Liver (tissue), 9 donors: Measurements from ENCODE around the gene FKBP1C. TPM values are rescaled to one million over a fixed set of nuclear protein-coding genes. Genes with fewer than 3 reads are reported as not detected.
"Not testable (repeated sequence)": the region's sequence is repeated elsewhere in the genome, so short reads cannot be mapped to it uniquely, and the experiment has no call there.

Experiments used
- DNase-seq: peaks from one replicate; pipeline ENCODE4 v3.0.0-alpha.2; 2017; ENCODE audit warnings: low spot score
- H3K27ac ChIP-seq, 2 donors: one replicate each; pipeline ENCODE4 v1.7.0; 2013; ENCODE audit warnings: inconsistent platforms in 2 of 2, low read length in 2 of 2, control low read depth in 1 of 2, low read depth in 1 of 2, mild to moderate bottlenecking in 1 of 2
- H3K27me3 ChIP-seq, 4 donors: one replicate each; pipeline versions ENCODE4 v1.6.1 to v1.7.0; 2013; ENCODE audit warnings: low read length in 3 of 4, inconsistent platforms in 1 of 4, mild to moderate bottlenecking in 1 of 4, moderate library complexity in 1 of 4; ENCODE audit not compliant: control insufficient read depth in 4 of 4, insufficient read depth in 4 of 4
- H3K36me3 ChIP-seq, 4 donors: one replicate each; pipeline versions ENCODE4 v1.6.1 to v1.7.0; 2013; ENCODE audit warnings: low read length in 3 of 4, mild to moderate bottlenecking in 3 of 4, low read depth in 1 of 4, moderate library complexity in 1 of 4; ENCODE audit not compliant: control insufficient read depth in 4 of 4, insufficient read depth in 3 of 4
- H3K4me1 ChIP-seq, 4 donors: one replicate each; pipeline versions ENCODE4 v1.6.1 to v1.7.0; 2013; ENCODE audit warnings: low read length in 3 of 4, mild to moderate bottlenecking in 3 of 4, moderate library complexity in 1 of 4; ENCODE audit not compliant: control insufficient read depth in 4 of 4, insufficient read depth in 4 of 4
- H3K4me3 ChIP-seq, 3 donors: one replicate each; pipeline versions ENCODE4 v1.6.1 to v1.7.0; 2013; ENCODE audit warnings: low read length in 3 of 3, control low read depth in 1 of 3, low read depth in 1 of 3, mild to moderate bottlenecking in 1 of 3
- H3K9ac ChIP-seq, 2 donors: one replicate each; pipeline ENCODE4 v1.7.0; 2013; ENCODE audit warnings: low read length in 2 of 2, mild to moderate bottlenecking in 2 of 2, moderate library complexity in 2 of 2, control low read depth in 1 of 2, low read depth in 1 of 2
- H3K9me3 ChIP-seq, 4 donors: one replicate each; pipeline versions ENCODE4 v1.6.1 to v1.7.0; 2013; ENCODE audit warnings: low read length in 3 of 4; ENCODE audit not compliant: control insufficient read depth in 4 of 4
- FOXA1 ChIP-seq: IDR thresholded peaks from 2 replicates; pipeline ENCODE4 v1.6.1; 2016; ENCODE audit warnings: antibody characterized with exemption
- FOXA2 ChIP-seq: IDR thresholded peaks from 2 replicates; pipeline ENCODE4 v1.6.1; 2016; ENCODE audit warnings: antibody characterized with exemption
- GABPA ChIP-seq, 2 donors: IDR thresholded peaks in 1 of 2; conservative IDR thresholded peaks in 1 of 2; 2 replicates each; pipeline ENCODE4 v1.6.1; 2016; ENCODE audit warnings: antibody characterized with exemption in 2 of 2, mild to moderate bottlenecking in 1 of 2, moderate library complexity in 1 of 2
- HNF4A ChIP-seq, 2 donors: conservative IDR thresholded peaks; 2 replicates each; pipeline ENCODE4 v1.6.1; 2016; ENCODE audit warnings: antibody characterized with exemption in 2 of 2, mild to moderate bottlenecking in 2 of 2
- HNF4G ChIP-seq: IDR thresholded peaks from 2 replicates; pipeline ENCODE4 v1.6.1; 2016; ENCODE audit warnings: antibody characterized with exemption
- JUND ChIP-seq, 2 donors: IDR thresholded peaks; 2 replicates each; pipeline ENCODE4 v1.6.1; 2016; ENCODE audit warnings: antibody characterized with exemption in 2 of 2
- MAX ChIP-seq: IDR thresholded peaks from 2 replicates; pipeline ENCODE4 v1.6.1; 2016; ENCODE audit warnings: antibody characterized with exemption
- NR2F2 ChIP-seq: IDR thresholded peaks from 2 replicates; pipeline ENCODE4 v1.6.1; 2016; ENCODE audit warnings: antibody characterized with exemption
- REST ChIP-seq: IDR thresholded peaks from 2 replicates; pipeline ENCODE4 v1.6.1; 2016; ENCODE audit warnings: antibody characterized with exemption, mild to moderate bottlenecking
- RXRA ChIP-seq, 2 donors: IDR thresholded peaks; 2 replicates each; pipeline ENCODE4 v1.6.1; 2017 to 2018; ENCODE audit warnings: antibody characterized with exemption in 2 of 2, mild to moderate bottlenecking in 1 of 2
- TAF1 ChIP-seq: conservative IDR thresholded peaks from 2 replicates; pipeline ENCODE4 v1.6.1; 2016; ENCODE audit warnings: antibody characterized with exemption, mild to moderate bottlenecking
- YY1 ChIP-seq: IDR thresholded peaks from 2 replicates; pipeline ENCODE4 v1.6.1; 2016; ENCODE audit warnings: antibody characterized with exemption, mild to moderate bottlenecking
- ZBTB33 ChIP-seq: IDR thresholded peaks from 2 replicates; pipeline ENCODE4 v1.6.1; 2016; ENCODE audit warnings: antibody characterized with exemption
- WGBS: extraction: QIAGEN DNeasy Blood & Tissue Kit; methylation state at CpG from one replicate; pipeline ENCODE4 v1.1.7; 2013; 5-methylcytosine and 5-hydroxymethylcytosine counted together
- polyA plus RNA-seq, 2 donors: library from polyadenylated mRNA; stranded (reverse) in 1 of 2; unstranded in 1 of 2; fragments of 200-250 nt in 1 of 2; fragments of >200 nt in 1 of 2; fragmentation: Nextera tagmentation in 1 of 2; extraction: Ambion mirVana in 1 of 2; gene quantifications; one replicate each; pipeline versions ENCODE4 v1.2.1 to v1.2.3, GENCODE V29; 2013 to 2015
- total RNA-seq, 2 donors: library from RNA; depleted of rRNA; stranded (reverse); fragments of >200 nt; gene quantifications; one replicate each; pipeline ENCODE4 v1.2.3, GENCODE V29; 2014
- donor health status: healthy.
- donor health status: healthy.
- donor health status: healthy.
- donor health status: healthy.
- donor health status: healthy.

FKBP1C gene
- under 1 TPM; 0.08 to 0.61 TPM for total RNA-seq
- under 1 TPM; 0.31 to 0.45 TPM for polyA plus RNA-seq

GRCh38 chr6:63211343-63211742, at the start of gene FKBP1C:
Gene FKBP1C (plus strand): TSS chr6:63211469.
- H3K27ac ChIP-seq, DNase-seq, H3K4me1 ChIP-seq, H3K4me3 ChIP-seq, H3K27me3 ChIP-seq, H3K9me3 ChIP-seq, H3K9ac ChIP-seq, H3K36me3 ChIP-seq: not testable (repeated sequence)
- WGBS: 93% methylated on average over 27 of the region's 27 CpGs

- WGBS: 89% methylated on average over 37 of the region's 37 CpGs
- DNase-seq, H3K9me3 ChIP-seq, H3K9ac ChIP-seq, H3K27ac ChIP-seq, H3K4me1 ChIP-seq, H3K4me3 ChIP-seq, H3K36me3 ChIP-seq, H3K27me3 ChIP-seq: not testable (repeated sequence)
Observed at GRCh38 chr6:63164047-63164803, 47.0 kb upstream of the FKBP1C start.

GRCh38 chr6:63174173-63174572, 37.1 kb upstream of the FKBP1C start:
- WGBS: 57% methylated on average over 1 of the region's 1 CpG
- H3K9ac ChIP-seq: no peak overlapping the region
- no peaks in the 10 kb centered on the region for H3K36me3 ChIP-seq
- no peak overlapping the region for H3K4me3 ChIP-seq
- no peaks in the 10 kb centered on the region for H3K4me1 ChIP-seq
- no peaks in the 10 kb centered on the region for H3K9me3 ChIP-seq
- TF ChIP-seq ZBTB33 (no peak), FOXA1 (no peak), MAX (no peak), JUND (IDR thresholded peaks at IDR 0.05) (no peak), YY1 (no peak), GABPA (IDR thresholded peaks at IDR 0.05 in 1 of 2, conservative IDR thresholded peaks at IDR 0.05 in 1 of 2) (no peak), RXRA (IDR thresholded peaks at IDR 0.05) (no peak), HNF4A (conservative IDR thresholded peaks at IDR 0.05) (no peak), TAF1 (no peak), REST (no peak), HNF4G (no peak), NR2F2 (no peak), FOXA2 (no peak)
- H3K27ac ChIP-seq: no peak overlapping the region
- no peak for DNase-seq
- H3K27me3 ChIP-seq: no peaks in the 10 kb centered on the region
